NCI-H1105 treated with DMSO at 0.1 percent for 48 hours (cell line): ENCODE measurements around the gene ARHGAP4.

ENCODE experiments used
- DNase-seq: peaks from one replicate; lab custom pipeline; 2025; lab: John Stamatoyannopoulos, UW

Gene ARHGAP4

DNA sequence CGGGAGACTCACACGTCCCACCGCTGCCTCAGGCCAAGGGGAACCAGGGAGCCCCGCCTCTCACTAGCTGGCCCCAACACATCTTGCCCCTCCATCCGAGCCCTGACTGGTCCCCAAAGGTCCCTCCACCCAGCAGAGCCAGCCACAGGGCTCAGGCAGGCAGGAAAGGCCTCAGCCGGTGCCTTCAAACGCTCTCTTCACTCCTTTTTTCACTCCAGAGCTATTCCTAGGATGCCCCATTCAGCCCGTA, 1.5 kb upstream of the ARHGAP4 start:
- peak; percentile 55 for DNase-seq

DNA sequence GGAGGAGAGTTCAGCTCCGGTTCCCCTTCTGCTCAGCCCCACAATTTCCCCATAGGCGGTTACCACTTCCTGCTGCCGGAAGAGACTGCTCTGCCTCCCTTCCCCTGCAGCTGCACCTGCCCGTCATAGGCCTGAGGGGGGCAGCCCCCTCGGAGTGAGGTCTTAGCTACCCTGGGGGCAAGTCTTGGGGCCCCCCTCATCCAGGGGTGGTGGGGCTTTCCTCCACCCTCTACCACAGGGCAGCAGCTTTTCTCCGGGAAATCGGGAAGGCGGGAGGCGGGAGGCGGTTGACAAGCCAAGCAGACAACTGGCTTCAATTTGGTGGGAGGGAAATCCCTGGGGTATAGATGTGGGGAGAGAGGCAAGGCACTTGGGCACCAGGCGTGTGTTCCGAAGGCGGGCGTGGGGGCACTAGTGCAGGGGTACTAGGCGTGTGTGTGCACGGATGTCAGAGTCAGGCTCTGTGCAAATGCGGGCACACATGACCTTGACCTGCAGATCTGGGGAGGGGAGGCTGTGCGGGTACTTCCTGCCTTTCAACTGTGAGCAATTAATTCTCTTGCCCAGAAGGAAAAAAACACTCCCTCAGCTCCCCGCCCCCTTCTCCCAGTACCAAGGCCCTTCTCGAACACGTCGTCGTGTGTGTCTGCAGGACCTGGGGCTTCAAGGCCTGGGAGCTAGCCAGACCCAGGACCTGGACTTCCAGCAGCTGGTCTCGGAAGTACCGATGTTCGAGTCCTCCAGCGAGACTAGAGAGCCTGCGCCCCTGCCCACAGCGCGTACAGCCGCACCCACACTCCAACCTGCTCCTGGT, 1.0 kb upstream of the ARHGAP4 start:
- DNase-seq: peak; percentile 78

DNA sequence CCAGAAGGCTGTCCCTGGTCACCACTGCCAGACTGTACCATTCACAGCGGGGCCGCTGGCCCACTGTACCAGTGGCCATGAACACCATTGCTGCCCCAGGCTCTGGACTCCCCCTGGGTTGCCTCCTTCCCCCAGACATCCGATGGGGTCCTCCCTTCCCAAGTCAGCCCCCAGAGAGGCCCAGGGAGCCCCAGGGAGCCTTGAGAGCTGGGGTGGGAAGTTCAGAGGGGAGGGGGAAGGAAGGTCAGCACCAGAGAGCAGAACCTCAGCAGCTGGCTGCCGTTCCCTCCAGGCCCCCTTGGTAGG, 441 bp upstream of the ARHGAP4 start:
- no peak for DNase-seq

DNA sequence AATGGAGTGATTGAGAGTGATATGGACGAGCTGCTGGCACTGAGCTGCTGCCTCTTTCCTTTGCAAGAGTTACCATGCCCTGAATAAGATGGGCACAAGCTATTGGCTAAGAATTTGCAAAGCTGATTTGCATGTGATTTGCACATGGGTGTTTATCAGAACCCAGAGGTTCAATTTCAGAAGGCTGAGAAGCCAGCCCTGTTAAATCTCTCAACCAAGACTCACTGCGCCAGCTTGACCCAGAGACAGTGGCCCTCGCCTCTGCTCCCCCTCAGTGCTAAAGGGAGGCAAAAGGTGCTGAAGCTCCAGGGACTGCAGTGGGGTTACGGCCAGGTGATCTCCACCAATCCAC, 701 bp downstream of the ARHGAP4 start:
- no peak for DNase-seq

DNA sequence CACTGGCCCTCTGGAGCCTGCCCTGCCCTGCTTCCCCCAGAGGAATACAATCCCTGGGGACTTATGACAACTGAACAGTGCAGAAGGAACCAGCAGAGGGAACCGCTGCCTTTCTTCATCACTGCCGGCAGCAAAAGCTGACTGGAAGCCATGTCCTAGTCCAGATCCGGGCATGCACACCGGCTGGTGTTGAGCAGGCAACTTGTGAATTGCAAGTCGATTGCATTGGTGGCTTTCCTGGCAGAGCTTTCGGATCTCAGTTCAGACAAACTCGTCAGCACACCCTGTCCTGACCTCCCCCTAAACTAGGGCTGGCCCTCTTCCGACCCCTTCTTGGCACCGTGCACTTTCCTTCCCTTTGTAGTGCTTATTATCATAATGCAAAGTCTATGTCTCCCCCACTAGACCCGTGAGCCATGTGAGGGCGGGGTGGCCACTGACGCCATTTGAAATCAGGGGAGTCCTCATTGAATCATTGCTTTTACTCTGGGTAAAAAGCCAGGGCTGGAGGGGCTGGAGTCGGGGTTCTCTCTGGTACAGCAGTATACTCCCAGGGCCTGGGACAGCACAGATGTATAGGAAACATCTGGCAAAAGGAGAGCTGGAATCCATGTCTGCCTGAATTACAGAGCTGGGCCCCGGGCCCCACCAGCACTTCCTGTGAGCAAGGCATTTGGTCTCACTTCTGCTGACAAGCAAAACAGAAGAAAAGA, 1.8 kb downstream of the ARHGAP4 start:
- DNase-seq: no peak

DNA sequence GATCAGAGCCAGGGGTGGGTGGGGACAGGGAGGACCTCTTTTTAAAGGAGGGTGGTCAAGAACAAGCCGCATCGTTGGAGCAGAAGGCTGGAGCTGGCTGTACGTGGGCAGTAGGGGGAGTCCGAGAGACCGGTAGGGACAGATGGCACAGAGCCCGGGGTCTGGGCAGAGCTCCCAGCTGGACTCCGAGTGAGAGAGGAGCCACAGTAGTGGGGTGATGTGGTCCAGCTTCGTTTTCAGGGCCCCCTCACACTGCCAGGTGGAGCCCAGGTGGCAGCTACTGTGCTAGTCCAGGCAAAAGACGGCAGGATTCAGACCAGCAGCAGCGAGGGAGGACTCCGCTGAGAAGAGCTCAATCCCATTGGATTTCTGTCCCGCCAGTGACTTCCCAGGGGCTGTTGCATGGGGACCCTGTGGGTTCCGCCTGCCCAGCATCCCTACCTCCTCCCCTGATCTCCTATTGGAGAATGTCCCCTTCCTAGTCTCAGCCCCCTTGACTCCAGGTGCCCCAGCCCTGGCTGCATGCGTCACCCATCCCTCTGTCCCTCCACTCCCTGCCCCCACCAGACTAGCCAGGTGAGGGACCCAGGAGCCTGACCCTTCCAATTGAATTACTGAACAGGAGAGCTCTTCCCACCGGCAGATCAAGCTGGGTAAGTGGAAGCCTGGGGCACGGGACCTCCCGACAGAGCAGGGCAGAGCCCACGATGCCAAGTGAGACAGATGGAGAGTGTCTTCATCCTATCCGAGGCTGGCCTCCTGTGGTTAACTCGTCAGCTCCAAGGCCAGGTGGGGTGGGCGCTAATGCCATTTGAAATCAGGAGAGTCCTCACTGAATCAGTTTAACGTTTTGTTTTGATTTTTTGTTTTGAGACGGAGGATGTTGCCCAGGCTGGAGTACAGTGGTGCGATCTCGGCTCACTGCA, 2.9 kb downstream of the ARHGAP4 start:
- peak; percentile 47 for DNase-seq

DNA sequence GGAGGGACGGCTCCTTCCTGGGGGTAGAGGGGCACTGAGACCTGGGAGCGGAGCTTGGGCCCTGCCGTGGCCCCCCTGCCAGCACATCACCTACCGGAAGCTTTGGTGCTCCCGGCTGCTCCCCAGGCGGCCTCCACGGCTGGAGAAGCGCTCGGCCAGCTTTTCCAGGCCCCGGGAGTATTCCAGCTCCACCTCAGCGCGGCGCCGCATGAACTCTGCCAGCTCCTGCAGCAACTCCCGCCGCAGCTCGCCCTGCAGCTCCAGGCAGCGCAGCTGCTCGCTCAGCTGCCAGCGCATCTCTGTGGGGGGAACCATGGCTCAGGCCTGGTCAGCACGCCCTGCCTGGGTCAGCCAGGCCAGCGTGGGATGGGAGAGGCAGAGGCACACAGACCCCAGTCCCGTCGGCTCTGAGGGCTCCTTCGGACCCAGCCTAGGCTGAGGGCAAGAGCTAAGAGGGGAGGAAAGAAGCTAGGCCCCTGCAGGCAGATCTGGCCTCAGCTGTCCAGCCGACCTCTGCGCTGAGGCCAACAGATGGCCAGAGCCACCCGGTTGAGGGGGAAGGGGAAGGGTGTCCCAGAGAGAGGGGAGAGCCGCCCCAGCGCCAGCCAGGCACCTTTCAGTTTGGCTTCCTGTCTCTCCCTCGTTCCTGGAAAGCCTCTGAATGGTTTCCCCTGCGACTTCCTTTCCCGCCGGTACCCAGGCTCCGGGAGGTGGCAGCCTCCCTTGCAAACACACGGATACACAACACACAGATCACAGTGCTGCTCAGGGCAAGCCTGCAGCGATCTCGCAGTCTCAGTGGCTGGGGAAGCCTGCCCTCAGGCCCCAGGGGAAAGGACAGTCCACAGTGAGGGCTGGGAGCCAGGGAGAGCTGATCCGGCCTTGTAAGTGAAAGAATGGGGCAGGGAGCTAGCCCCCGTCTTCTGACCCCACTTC, 4.3 kb downstream of the ARHGAP4 start:
- no peak for DNase-seq

DNA sequence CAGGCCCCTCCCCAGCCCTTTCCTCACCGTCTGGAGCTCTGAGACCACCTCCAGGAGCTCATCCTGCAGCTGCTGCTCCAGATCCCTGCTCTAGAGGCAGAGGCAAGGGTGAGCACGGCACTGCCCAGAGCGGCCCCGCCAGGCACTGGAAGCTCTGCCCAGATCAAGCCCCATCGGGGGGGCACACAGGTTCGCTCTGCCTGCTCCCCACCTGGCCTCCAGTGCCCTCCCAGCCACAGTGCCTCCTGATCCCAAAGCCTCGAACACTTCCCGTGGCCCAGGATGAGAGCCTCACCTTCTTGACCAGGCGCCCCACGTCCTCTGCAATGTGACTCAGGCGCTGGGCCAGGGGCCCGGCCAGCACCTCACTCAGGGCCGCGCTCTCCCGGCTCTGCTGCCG, 5.0 kb downstream of the ARHGAP4 start:
- DNase-seq: no peak

DNA sequence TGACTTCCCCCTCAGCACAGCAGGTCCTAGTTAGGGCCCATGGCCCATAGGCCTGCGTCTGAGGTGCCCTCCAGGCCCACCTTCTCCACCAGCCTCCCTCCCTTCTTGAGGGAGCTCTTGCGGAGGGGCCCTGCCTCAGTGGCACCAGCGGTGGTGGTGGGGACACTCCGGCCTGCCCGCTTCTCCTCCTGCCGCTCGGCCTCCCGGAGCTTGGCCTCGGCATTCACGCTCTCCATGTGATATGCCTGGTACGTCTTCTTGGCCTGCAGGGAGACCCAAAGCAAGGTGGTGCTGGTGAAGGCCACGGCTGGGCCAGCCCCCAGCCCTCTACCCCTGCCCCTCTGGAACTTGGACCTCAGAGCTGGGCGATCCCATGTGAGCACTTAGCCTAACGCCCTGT, 5.5 kb downstream of the ARHGAP4 start:
- no peak for DNase-seq

DNA sequence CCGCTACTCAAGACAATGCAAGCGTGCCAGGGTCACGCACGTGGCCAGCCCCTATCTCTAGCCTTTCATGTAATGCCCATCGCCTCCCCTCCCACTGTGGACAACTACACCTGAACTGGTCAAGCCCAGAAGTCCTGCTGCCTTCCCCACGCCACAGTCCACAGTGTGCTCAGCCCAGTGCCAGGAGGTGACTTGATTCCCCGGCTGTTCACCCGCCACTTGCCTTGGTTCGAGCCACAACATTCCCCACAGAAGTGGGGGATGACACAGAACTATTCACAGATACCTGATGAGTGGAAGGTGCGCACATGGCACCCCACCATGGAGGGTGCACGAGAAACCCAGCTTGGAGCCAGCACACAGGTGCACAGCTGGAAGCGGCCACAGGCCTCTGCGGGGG, 6.8 kb downstream of the ARHGAP4 start:
- DNase-seq: no peak

DNA sequence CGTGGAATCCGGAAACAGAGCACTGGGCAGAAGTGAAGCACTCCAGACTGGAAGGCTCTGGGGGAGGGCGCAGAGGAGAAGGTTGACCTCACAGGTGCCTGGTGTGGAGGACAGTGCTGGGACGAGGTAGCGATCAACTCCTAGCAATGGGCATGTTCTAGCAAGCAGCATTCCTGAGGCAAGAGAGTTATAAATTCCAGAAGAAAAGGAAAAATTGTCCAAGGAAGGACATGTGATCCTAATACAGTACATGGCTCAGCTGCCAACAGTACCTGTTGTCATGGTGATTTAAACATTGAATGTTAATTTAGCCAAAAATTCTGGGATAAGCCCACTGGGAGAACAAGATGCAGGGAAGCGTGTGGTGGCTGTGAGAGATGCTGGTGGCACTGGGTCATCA, 8.2 kb downstream of the ARHGAP4 start:
- no peak for DNase-seq

DNA sequence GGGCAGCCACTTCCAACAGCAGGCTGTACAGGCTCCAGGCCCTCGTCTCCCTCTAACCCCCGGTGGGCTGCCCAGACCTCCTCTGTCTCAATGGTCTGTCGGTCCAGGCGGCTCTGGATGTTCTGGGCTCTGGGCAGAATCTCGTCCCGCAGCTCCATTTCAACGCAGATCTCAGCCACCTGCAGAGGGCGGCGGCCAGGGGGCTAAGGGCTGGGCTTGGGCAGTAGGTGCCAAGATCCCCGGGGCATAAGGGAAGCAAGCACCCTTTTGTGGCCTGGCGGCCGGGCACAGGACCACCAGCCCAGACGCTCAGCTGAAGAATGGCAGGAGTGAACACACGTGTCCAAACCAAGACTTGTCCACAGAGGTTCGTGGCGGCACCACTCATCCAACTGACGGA, 12.4 kb downstream of the ARHGAP4 start:
- no peak for DNase-seq

DNA sequence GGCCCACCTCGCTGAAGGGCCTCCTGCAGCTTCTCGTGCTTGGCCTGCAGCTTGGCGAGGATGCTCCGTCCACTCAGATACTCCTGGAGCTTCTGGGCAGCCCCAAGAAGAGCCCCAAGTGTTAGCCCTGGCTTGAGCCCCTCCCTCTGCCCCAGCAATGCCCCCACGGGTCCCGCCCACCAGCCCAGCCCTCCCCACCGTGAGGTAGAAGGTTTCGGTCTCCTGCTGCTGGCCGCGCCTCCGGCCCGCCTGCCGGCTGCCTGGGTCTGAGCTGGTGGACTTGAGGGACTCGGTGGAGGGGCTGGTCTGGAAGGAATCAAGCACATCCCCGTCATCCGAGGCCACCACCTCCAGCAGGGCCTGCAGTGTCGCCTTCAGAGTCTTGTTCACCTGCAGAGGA, 12.9 kb downstream of the ARHGAP4 start:
- no peak for DNase-seq

DNA sequence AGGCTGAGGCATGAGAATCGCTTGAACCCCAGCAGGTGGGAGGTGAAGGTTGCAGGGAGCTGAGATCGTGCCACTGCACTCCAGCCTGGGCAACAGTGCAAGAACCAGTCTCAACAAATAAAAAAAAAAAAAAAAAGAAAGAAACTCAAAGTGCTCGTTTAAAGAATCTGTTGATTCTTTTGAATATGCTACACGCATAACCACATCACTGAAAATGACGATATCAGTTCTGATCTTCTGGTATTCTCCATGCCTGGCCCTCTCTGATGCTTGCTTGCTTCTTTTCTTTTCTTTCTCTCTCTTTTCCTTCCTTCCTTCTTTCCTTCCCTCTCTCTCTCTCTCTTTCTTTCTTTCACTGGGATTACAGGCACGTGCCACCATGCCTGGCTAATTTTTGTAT, 14.3 kb downstream of the ARHGAP4 start:
- no peak for DNase-seq

DNA sequence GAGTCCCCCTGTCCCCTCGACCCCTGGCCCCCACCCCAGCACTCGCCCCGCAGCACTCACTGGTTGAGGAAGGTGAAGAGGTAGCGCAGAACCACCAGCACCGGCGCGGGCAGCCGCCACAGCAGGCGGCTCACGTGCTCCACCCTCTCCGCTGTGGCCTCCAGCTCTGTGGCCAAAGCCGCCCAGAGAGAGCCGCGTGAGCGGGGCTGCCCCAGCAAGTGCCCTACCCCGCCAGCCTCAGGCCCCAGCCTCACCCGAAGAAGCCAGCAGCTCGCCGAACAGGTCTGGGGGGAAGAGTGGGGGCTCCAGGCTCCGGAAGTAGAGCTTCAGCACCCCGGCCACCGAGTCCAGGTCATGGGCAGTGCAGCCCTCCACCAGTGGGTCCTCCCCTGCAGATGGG, 15.6 kb downstream of the ARHGAP4 start:
- DNase-seq: no peak

DNA sequence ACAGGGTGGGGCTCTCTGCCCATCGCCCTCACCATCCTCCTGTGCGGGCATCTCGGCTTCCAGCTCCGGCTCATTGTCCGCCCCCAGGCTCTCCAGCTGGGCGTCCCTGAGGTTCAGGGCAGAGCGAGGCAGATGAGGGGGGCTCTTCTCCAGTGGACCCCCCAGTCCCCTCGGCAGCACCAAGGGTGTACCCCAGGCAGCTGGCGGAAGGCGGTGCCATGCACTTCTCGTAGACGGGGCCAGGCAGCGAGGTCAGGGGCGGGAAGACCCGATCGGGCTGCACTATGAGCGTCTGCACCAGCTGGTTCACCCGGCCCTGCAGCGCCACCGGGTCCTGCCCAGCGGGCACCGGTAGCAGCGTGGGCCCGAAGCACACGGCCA, 16.1 kb downstream of the ARHGAP4 start:
- DNase-seq: no peak

DNA sequence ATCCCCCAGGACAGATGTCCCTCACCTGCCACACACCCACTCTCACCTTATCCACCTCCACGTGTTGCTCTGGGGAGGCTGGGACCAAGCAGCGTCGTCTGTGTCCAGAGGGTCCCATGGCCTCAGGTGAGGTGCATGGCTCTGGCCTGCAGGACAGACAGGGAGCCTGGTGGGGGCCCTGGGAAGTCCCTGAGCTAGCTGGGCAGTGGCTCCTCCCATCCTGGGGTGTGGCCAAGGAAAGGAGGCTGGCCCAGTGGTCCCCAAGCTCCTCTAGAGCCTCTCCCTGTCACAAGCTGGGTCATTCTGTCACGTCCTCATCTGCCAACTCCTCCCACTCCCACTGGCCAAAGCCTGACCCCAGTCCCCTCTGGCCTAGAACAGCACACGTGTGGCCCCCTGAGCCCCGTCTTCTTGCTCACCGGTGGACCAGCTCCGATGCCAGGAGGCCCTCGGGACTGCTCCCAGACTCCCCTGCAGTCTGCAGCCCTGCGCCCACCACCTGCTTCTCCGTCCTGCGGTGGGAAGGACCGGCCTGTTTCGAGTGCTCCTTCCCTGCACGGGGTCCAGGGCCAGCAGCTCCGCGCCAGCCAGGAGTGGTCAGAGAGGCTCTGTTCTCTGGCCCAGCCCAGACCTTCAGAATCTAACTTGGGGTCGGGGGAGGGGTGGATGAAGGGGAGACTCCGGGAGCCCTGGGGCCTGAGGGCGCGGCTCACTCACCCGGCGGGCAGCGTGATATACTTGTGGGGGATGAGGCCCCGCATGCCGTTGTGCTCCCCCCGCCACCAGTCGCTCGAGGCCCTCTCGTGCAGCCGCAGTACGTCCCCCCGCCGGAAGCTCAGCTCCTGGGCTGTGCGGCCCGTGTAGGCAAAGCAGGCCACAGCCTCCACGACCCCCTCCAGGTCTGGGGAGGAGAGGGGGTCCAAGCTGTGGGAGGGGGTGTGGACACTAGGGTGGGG, 16.8 kb downstream of the ARHGAP4 start:
- DNase-seq: no peak

DNA sequence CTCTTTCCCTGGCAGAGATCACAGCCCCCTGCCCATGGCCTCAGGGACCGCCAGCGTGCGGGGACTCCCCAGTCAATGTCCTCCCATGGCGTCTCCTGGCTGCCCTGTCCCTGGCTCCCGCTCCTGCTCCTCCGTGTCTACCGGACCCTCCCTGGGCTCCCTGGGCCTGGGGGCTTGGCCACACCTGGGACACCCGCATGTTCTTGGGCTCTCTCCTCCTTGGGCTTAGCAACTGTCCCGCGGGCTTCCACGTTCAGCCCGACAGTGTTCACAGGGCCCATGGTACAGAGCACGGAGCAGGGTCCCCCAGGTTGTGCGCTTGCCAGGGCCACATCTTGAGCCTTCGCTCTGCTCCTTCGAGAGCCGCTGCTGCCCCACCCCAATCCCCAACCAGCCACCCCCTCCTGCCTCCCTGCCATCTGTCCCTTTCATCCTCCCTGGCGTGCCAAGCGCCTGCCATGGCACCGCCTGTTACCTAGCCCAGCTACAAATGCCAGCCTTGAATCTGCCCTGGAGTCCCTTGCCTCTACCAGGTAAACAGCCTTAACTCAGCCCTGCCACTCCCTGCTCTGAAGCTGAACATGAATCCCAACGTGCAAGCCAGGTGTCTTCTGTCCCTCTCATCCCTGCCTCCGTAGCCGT, 17.7 kb downstream of the ARHGAP4 start:
- DNase-seq: no peak

DNA sequence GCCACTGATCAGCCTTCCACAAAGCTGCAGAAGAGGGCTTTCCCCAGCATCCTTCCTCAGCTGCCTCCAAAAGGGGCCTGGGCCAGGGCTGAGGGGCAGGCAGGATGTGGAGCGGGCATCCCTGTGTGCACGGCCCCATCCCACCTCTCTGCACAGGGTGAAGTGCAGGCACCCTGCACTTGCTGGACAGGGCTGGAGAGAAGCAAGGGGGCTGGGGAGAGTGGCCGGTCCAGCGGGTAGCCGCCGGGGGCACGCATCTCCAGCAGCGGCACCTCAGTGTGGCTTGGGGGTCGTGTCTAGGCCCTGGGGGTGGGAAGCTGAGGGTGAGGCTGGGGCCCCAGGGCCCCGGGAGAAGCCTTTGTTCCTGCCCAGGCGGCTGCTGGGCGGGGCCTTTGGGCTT, 18.6 kb downstream of the ARHGAP4 start:
- no peak for DNase-seq

DNA sequence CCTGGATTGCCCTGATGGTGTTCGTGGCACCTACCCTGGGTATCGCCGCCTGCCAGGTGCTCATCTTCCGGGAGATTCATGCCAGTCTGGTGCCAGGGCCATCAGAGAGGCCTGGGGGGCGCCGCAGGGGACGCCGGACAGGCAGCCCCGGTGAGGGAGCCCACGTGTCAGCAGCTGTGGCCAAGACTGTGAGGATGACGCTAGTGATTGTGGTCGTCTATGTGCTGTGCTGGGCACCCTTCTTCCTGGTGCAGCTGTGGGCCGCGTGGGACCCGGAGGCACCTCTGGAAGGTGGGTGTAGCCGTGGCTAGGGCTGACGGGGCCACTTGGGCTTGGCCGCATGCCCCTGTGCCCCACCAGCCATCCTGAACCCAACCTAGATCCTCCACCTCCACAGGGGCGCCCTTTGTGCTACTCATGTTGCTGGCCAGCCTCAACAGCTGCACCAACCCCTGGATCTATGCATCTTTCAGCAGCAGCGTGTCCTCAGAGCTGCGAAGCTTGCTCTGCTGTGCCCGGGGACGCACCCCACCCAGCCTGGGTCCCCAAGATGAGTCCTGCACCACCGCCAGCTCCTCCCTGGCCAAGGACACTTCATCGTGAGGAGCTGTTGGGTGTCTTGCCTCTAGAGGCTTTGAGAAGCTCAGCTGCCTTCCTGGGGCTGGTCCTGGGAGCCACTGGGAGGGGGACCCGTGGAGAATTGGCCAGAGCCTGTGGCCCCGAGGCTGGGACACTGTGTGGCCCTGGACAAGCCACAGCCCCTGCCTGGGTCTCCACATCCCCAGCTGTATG, 19.7 kb downstream of the ARHGAP4 start:
- DNase-seq: no peak
